COLO829 (cell line): ENCODE results near the gene RNGTT.
A peak's percentile ranks its signal among the peaks of the same experiment; 100 is the strongest.
"Not testable (repeated sequence)": the region's sequence is repeated elsewhere in the genome, so short reads cannot be mapped to it uniquely, and the experiment has no call there.

Experiments used
- DNase-seq: peaks from one replicate; pipeline ENCODE4 v3.0.0; 2012; ENCODE audit warnings: low spot score

RNGTT gene

GRCh38 chr6:88716399-88716798 is 247.0 kb downstream of the RNGTT start:
- not testable (repeated sequence) for DNase-seq

- DNase-seq = no peak
Measured at GRCh38 chr6:88712243-88712936, 251.0 kb downstream of the RNGTT start.

- no peak for DNase-seq
Measured at GRCh38 chr6:88709819-88710246, 253.6 kb downstream of the RNGTT start.

- no peak for DNase-seq
Measured at GRCh38 chr6:88708197-88708744, 255.1 kb downstream of the RNGTT start.

- no peak for DNase-seq
Measured at GRCh38 chr6:88705601-88706000, 257.8 kb downstream of the RNGTT start.

GRCh38 chr6:88704980-88705379 is 258.4 kb downstream of the RNGTT start:
- no peak for DNase-seq

GRCh38 chr6:88702956-88703556 is 260.4 kb downstream of the RNGTT start:
- no peak for DNase-seq

- no peak for DNase-seq
Measured at GRCh38 chr6:88698661-88699060, 264.8 kb downstream of the RNGTT start.

GRCh38 chr6:88695937-88696336 is 267.5 kb downstream of the RNGTT start:
- no peak for DNase-seq

- DNase-seq = peak; percentile 2
Measured at GRCh38 chr6:88683734-88684133, 279.7 kb downstream of the RNGTT start.

- DNase-seq = no peak
Measured at GRCh38 chr6:88680654-88681053, 282.8 kb downstream of the RNGTT start.

GRCh38 chr6:88679841-88680240 is 283.6 kb downstream of the RNGTT start:
- DNase-seq = no peak

GRCh38 chr6:88677356-88677755 is 286.1 kb downstream of the RNGTT start:
- DNase-seq = no peak

- no peak for DNase-seq
Measured at GRCh38 chr6:88671624-88672023, 291.8 kb downstream of the RNGTT start.

GRCh38 chr6:88670369-88670768 is 293.0 kb downstream of the RNGTT start:
- DNase-seq = no peak

GRCh38 chr6:88669475-88669874 is 293.9 kb downstream of the RNGTT start:
- DNase-seq = no peak

GRCh38 chr6:88666901-88667300 is 296.5 kb downstream of the RNGTT start:
- DNase-seq = no peak

- DNase-seq = no peak
Measured at GRCh38 chr6:88665131-88665530, 298.3 kb downstream of the RNGTT start.

GRCh38 chr6:88663801-88664200 is 299.6 kb downstream of the RNGTT start:
- no peak for DNase-seq

GRCh38 chr6:88662653-88663174 is 300.7 kb downstream of the RNGTT start:
- no peak for DNase-seq

- no peak for DNase-seq
Measured at GRCh38 chr6:88662163-88662580, 301.2 kb downstream of the RNGTT start.

GRCh38 chr6:88661136-88661535 is 302.3 kb downstream of the RNGTT start:
- no peak for DNase-seq

- DNase-seq = no peak
Measured at GRCh38 chr6:88655586-88655985, 307.8 kb downstream of the RNGTT start.
